ENCODE results near the gene ATP5MG. TPM values are rescaled to one million over a fixed set of nuclear protein-coding genes. Genes with fewer than 3 reads are reported as not detected.

Gene ATP5MG
- polyA plus RNA-seq, 1 donor (not counting 4 experiments of a cell fraction or from before 2014, with no cell fraction given): 463 TPM

- Histone ChIP-seq H4K20me1 (ENCODE audit: control insufficient read depth, extremely low read depth, insufficient read depth, low read length) (no peaks in the 10 kb centered on the region), H3K4me1 (ENCODE audit: control insufficient read depth, extremely low read depth, insufficient read depth, low read length) (peaks cover 13% of the 10 kb centered on the region), H3K4me2 (ENCODE audit: control insufficient read depth, extremely low read depth, insufficient read depth, low read depth, low read length) (no peak overlapping the region), H3K9me3 (ENCODE audit: control insufficient read depth, low read depth, low read length) (no peaks in the 10 kb centered on the region), H3K27me3 (ENCODE audit: control insufficient read depth, extremely low read depth, insufficient read depth, low read length) (no peaks in the 10 kb centered on the region), H3K9me1 (ENCODE audit: control insufficient read depth, extremely low read depth, insufficient read depth, low read length) (no peaks in the 10 kb centered on the region), H3K4me3 (ENCODE audit: control insufficient read depth in 2 of 3, extremely low read depth in 1 of 3, insufficient read depth in 2 of 3, low read depth in 1 of 3, low read length in 3 of 3) (no peak overlapping the region), H2AFZ (ENCODE audit: control insufficient read depth, low read length) (no peak overlapping the region), H3K9ac (ENCODE audit: control insufficient read depth, extremely low read depth, insufficient read depth, low read length) (no peak overlapping the region), H3K79me2 (ENCODE audit: control insufficient read depth, insufficient read depth, low read length) (no peaks in the 10 kb centered on the region), H3K27ac (ENCODE audit: control insufficient read depth, insufficient read depth, low read length) (no peak overlapping the region), H3K36me3 (ENCODE audit: control insufficient read depth in 2 of 2, extremely low read depth in 1 of 2, insufficient read depth in 2 of 2, low read length in 2 of 2) (no peaks in the 10 kb centered on the region)
- TF ChIP-seq EZH2 (IDR thresholded peaks at IDR 0.05; ENCODE audit: low read length): no peak
- TF ChIP-seq CTCF (optimal IDR thresholded peaks at IDR 0.05 in 1 of 3, IDR thresholded peaks at IDR 0.05 in 1 of 3, conservative IDR thresholded peaks at IDR 0.05 in 1 of 3; ENCODE audit: extremely low read depth in 1 of 3, insufficient read depth in 2 of 3, low read length in 3 of 3): no peak
- no peak for FAIRE-seq
- dilution Hi-C loops (cut with MboI; ENCODE audit: extremely low pct_ligation_motif_present, low sequenced_read_pairs): no loop called here
- DNase-seq (ENCODE audit: low read depth, low spot score): no peak
These were observed 26.3 kb downstream of the ATP5MG start for GRCh38 chr11:118427707-118428106.

- Histone ChIP-seq H3K79me2 (ENCODE audit: control insufficient read depth, insufficient read depth, low read length) (no peaks in the 10 kb centered on the region), H4K20me1 (ENCODE audit: control insufficient read depth, extremely low read depth, insufficient read depth, low read length) (no peaks in the 10 kb centered on the region), H3K27me3 (ENCODE audit: control insufficient read depth, extremely low read depth, insufficient read depth, low read length) (no peaks in the 10 kb centered on the region), H3K9me1 (ENCODE audit: control insufficient read depth, extremely low read depth, insufficient read depth, low read length) (no peaks in the 10 kb centered on the region), H3K4me1 (ENCODE audit: control insufficient read depth, extremely low read depth, insufficient read depth, low read length) (peaks cover 11% of the 10 kb centered on the region), H3K36me3 (ENCODE audit: control insufficient read depth in 2 of 2, extremely low read depth in 1 of 2, insufficient read depth in 2 of 2, low read length in 2 of 2) (no peaks in the 10 kb centered on the region), H2AFZ (ENCODE audit: control insufficient read depth, low read length) (no peak overlapping the region), H3K4me3 (ENCODE audit: control insufficient read depth in 2 of 3, extremely low read depth in 1 of 3, insufficient read depth in 2 of 3, low read depth in 1 of 3, low read length in 3 of 3) (no peak overlapping the region), H3K27ac (ENCODE audit: control insufficient read depth, insufficient read depth, low read length) (no peak overlapping the region), H3K4me2 (ENCODE audit: control insufficient read depth, extremely low read depth, insufficient read depth, low read depth, low read length) (no peak overlapping the region), H3K9ac (ENCODE audit: control insufficient read depth, extremely low read depth, insufficient read depth, low read length) (no peak overlapping the region), H3K9me3 (ENCODE audit: control insufficient read depth, low read depth, low read length) (no peaks in the 10 kb centered on the region)
- dilution Hi-C loops (cut with MboI; ENCODE audit: extremely low pct_ligation_motif_present, low sequenced_read_pairs): no loop called here
- no peak for DNase-seq (ENCODE audit: low read depth, low spot score)
- TF ChIP-seq EZH2 (IDR thresholded peaks at IDR 0.05; ENCODE audit: low read length) (no peak), CTCF (optimal IDR thresholded peaks at IDR 0.05 in 1 of 3, IDR thresholded peaks at IDR 0.05 in 1 of 3, conservative IDR thresholded peaks at IDR 0.05 in 1 of 3; ENCODE audit: extremely low read depth in 1 of 3, insufficient read depth in 2 of 3, low read length in 3 of 3) (no peak)
- FAIRE-seq: no peak
These were observed 29.6 kb downstream of the ATP5MG start for GRCh38 chr11:118430956-118431355.
